ENCODE results near the gene LCA5L. TPM values are rescaled to one million over a fixed set of nuclear protein-coding genes. Genes with fewer than 3 reads are reported as not detected.

The LCA5L gene
- total RNA-seq: not detected
- polyA plus RNA-seq: not detected

DNA sequence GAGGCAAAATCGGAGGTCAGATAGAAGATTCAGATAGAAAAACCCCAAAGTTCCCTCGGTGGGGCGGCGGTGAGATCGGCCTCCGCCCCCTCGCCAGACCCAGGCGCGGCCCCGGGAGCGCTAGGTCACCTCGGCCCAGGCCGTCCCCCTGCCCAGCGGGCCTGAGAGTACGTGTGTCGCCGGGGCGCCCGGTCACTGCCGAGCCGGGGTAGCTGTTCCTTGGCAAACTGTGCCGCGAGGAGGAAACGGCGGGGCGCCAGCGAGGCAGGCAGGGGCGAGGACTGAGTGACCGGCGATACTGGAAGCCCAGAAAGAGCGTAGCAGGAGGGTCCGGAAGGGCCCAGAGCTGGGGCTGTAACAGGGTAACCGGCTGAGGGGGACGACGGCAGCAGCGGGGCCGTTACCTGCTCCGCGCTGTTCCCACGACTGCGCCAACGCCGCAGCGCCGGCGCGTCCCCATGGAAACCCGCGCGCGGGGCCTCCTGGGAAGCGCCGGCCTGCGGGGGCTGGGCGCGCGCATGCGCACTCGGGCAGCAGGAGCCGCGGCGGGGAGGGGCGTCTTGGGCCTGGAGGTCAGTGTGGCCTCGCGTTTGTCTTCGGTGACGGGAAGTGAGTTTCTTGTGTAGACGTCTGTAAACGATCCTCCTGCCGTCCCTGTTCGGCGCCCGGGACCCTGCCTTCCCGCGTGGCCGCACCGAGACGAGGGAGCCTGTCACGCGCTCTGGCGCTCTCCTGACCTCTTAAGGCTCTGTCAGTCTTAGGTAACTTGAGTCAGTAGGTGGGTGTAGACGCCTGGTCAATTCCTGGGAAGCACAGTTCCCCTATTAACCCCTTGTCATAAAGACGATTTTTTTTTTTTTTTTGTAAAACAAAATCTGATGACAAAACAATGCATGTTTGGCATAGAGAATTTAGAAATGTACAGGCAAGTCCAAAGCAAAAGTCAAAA lies at the start of gene LCA5L:
Gene LCA5L, minus strand, starts transcription at position 458 of the 949 bp plus-strand sequence. CDS start 17,285 bp downstream, outside the sequence.
- peaks cover 4 to 16% (median 12%) of the 10 kb centered on the region in 4 donors for H3K4me1 Mint-ChIP-seq
- peak; percentile 88 to 90 for ATAC-seq (ENCODE audit: low read depth in 2 of 2)
- no peaks in the 10 kb centered on the region for H3K36me3 Mint-ChIP-seq
- Histone ChIP-seq H3K9me3 (ENCODE audit: control insufficient read depth in 2 of 2, low read length in 2 of 2) (no peaks in the 10 kb centered on the region), H3K27me3 (ENCODE audit: control insufficient read depth, insufficient read depth, low read length) (peaks cover 8% of the 10 kb centered on the region), H3K27ac (ENCODE audit: insufficient read depth, low read length, poor library complexity, severe bottlenecking) (peak within 1 kb of the TSS; percentile 65), H3K36me3 (ENCODE audit: control insufficient read depth, insufficient read depth, low read length) (no peaks in the 10 kb centered on the region), H3K4me1 (ENCODE audit: control insufficient read depth, insufficient read depth, low read length, poor library complexity, severe bottlenecking) (peaks cover 9% of the 10 kb centered on the region), H3K4me3 (ENCODE audit: low read depth, low read length) (peak within 1 kb of the TSS; percentile 73)
- peaks cover 50% of the 10 kb centered on the region for H3K27me3 Mint-ChIP-seq
- peak; percentile 87 to 92 (median 87) for DNase-seq
- H3K27ac Mint-ChIP-seq: peak within 1 kb of the TSS; percentile 86 to 94 (median 90)
- H3K4me3 Mint-ChIP-seq: peak within 1 kb of the TSS; percentile 93 to 98 (median 95)
- H3K9me3 Mint-ChIP-seq: no peaks in the 10 kb centered on the region

- Mint-ChIP-seq H3K4me3 (no peak overlapping the region), H3K9me3 (peaks cover 0 to 8% (median 3%) of the 10 kb centered on the region in 7 donors), H3K27ac (no peak overlapping the region), H3K4me1 (no peaks in the 10 kb centered on the region), H3K36me3 (no peaks in the 10 kb centered on the region), H3K27me3 (no peaks in the 10 kb centered on the region)
- ATAC-seq (ENCODE audit: low read depth in 2 of 2) (no peak), DNase-seq (no peak)
- H3K4me1 ChIP-seq (ENCODE audit: control insufficient read depth, insufficient read depth, low read length, poor library complexity, severe bottlenecking): no peaks in the 10 kb centered on the region
- H3K9me3 ChIP-seq (ENCODE audit: control insufficient read depth in 2 of 2, low read length in 2 of 2): no peaks in the 10 kb centered on the region
- H3K36me3 ChIP-seq (ENCODE audit: control insufficient read depth, insufficient read depth, low read length): no peaks in the 10 kb centered on the region
- no peaks in the 10 kb centered on the region for H3K27me3 ChIP-seq (ENCODE audit: control insufficient read depth, insufficient read depth, low read length)
- H3K4me3 ChIP-seq (ENCODE audit: low read depth, low read length): no peak overlapping the region
- H3K27ac ChIP-seq (ENCODE audit: insufficient read depth, low read length, poor library complexity, severe bottlenecking): no peak overlapping the region
Observed at GRCh38 chr21:39489380-39489924, 43.9 kb upstream of the LCA5L start.

DNA sequence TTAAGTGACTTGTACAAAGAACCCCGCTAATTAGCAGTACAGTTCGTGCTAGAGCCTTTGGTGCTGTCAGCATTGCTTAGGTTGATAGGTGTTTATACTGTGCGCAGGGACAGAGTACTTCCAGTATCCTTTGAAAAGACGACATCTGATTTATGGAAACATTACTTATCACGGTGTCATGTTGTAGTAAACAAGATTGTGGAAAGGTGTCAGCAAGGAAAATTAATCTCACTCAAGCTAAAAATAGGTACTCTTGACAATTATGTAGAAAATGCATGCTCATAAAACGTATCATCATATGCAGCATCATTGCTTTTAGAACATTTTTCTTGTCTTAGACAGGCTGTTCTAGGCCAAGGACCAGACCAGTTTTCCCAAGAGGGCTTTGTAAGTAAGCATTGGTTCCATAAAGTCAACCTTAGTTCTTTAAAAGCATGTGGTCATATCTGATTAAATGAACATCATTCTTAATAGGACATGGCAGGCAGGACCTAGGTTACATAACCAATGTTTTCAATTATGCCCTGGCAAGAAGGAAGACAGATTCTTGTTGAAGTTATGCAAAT lies 39.2 kb upstream of the LCA5L start:
- ATAC-seq (ENCODE audit: low read depth in 2 of 2) (no peak), DNase-seq (no peak)
- Histone ChIP-seq H3K36me3 (ENCODE audit: control insufficient read depth, insufficient read depth, low read length) (no peaks in the 10 kb centered on the region), H3K27ac (ENCODE audit: insufficient read depth, low read length, poor library complexity, severe bottlenecking) (no peak overlapping the region), H3K9me3 (ENCODE audit: control insufficient read depth in 2 of 2, low read length in 2 of 2) (no peaks in the 10 kb centered on the region), H3K4me3 (ENCODE audit: low read depth, low read length) (no peak overlapping the region), H3K4me1 (ENCODE audit: control insufficient read depth, insufficient read depth, low read length, poor library complexity, severe bottlenecking) (no peaks in the 10 kb centered on the region), H3K27me3 (ENCODE audit: control insufficient read depth, insufficient read depth, low read length) (peaks cover 3% of the 10 kb centered on the region)
- H3K4me3 Mint-ChIP-seq: no peak overlapping the region
- no peaks in the 10 kb centered on the region for H3K9me3 Mint-ChIP-seq
- no peak overlapping the region for H3K27ac Mint-ChIP-seq
- H3K4me1 Mint-ChIP-seq: no peaks in the 10 kb centered on the region
- peaks cover 5% of the 10 kb centered on the region for H3K27me3 Mint-ChIP-seq
- no peaks in the 10 kb centered on the region for H3K36me3 Mint-ChIP-seq

DNA sequence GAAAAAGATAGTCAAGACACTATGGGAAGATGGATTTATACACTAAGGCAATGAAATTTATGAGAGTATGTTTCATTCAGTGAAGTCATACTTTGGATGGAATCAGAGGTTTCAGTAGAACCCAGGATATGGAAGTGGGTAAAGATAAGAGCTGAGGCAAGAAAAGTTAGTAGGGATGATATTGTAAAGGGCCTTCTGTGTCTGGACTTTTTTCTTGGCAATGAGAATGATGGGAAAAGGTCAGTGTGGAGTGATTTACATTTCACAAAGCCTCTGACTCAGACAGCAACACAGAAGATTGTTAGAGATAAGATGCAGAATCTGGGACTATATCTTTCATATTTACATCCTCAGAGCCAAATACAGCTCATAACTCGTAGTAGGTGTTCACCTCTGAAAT lies 38.3 kb upstream of the LCA5L start:
- Histone ChIP-seq H3K36me3 (ENCODE audit: control insufficient read depth, insufficient read depth, low read length) (no peaks in the 10 kb centered on the region), H3K4me3 (ENCODE audit: low read depth, low read length) (no peak overlapping the region), H3K27me3 (ENCODE audit: control insufficient read depth, insufficient read depth, low read length) (peaks cover 3% of the 10 kb centered on the region), H3K9me3 (ENCODE audit: control insufficient read depth in 2 of 2, low read length in 2 of 2) (no peaks in the 10 kb centered on the region), H3K4me1 (ENCODE audit: control insufficient read depth, insufficient read depth, low read length, poor library complexity, severe bottlenecking) (no peaks in the 10 kb centered on the region), H3K27ac (ENCODE audit: insufficient read depth, low read length, poor library complexity, severe bottlenecking) (no peak overlapping the region)
- Mint-ChIP-seq H3K4me3 (no peak overlapping the region), H3K9me3 (no peaks in the 10 kb centered on the region), H3K27ac (no peak overlapping the region), H3K36me3 (no peaks in the 10 kb centered on the region), H3K27me3 (peaks cover 5% of the 10 kb centered on the region), H3K4me1 (no peaks in the 10 kb centered on the region)
- DNase-seq (no peak), ATAC-seq (ENCODE audit: low read depth in 2 of 2) (no peak)

GRCh38 chr21:39481886-39482285 lies 36.3 kb upstream of the LCA5L start:
- no peak overlapping the region for H3K27ac Mint-ChIP-seq

GRCh38 chr21:39480271-39480670 lies 34.7 kb upstream of the LCA5L start:
- peaks cover 10% of the 10 kb centered on the region for H3K27me3 Mint-ChIP-seq
- peaks cover 3% of the 10 kb centered on the region for H3K27me3 ChIP-seq (ENCODE audit: control insufficient read depth, insufficient read depth, low read length)
- no peaks in the 10 kb centered on the region for H3K36me3 Mint-ChIP-seq
- no peaks in the 10 kb centered on the region for H3K36me3 ChIP-seq (ENCODE audit: control insufficient read depth, insufficient read depth, low read length)
- no peak overlapping the region for H3K27ac Mint-ChIP-seq
- DNase-seq (no peak), ATAC-seq (ENCODE audit: low read depth in 2 of 2) (no peak)
- no peaks in the 10 kb centered on the region for H3K4me1 Mint-ChIP-seq
- H3K9me3 ChIP-seq (ENCODE audit: control insufficient read depth in 2 of 2, low read length in 2 of 2): no peaks in the 10 kb centered on the region
- H3K4me3 ChIP-seq (ENCODE audit: low read depth, low read length): no peak overlapping the region
- no peak overlapping the region for H3K4me3 Mint-ChIP-seq
- H3K27ac ChIP-seq (ENCODE audit: insufficient read depth, low read length, poor library complexity, severe bottlenecking): no peak overlapping the region
- no peaks in the 10 kb centered on the region for H3K4me1 ChIP-seq (ENCODE audit: control insufficient read depth, insufficient read depth, low read length, poor library complexity, severe bottlenecking)
- peaks cover 0 to 4% (median 0%) of the 10 kb centered on the region in 7 donors for H3K9me3 Mint-ChIP-seq

More at GRCh38 chr21:39481886-39482285, 36.3 kb upstream of the LCA5L start:
- no peaks in the 10 kb centered on the region for H3K9me3 Mint-ChIP-seq
- no peaks in the 10 kb centered on the region for H3K36me3 Mint-ChIP-seq
- DNase-seq: no peak
- no peak overlapping the region for H3K4me3 Mint-ChIP-seq
- no peak overlapping the region for H3K4me3 ChIP-seq (ENCODE audit: low read depth, low read length)
- no peaks in the 10 kb centered on the region for H3K4me1 Mint-ChIP-seq
- H3K27me3 ChIP-seq (ENCODE audit: control insufficient read depth, insufficient read depth, low read length): peaks cover 3% of the 10 kb centered on the region
- no peak for ATAC-seq (ENCODE audit: low read depth in 2 of 2)
- H3K4me1 ChIP-seq (ENCODE audit: control insufficient read depth, insufficient read depth, low read length, poor library complexity, severe bottlenecking): no peaks in the 10 kb centered on the region
- peaks cover 10% of the 10 kb centered on the region for H3K27me3 Mint-ChIP-seq
- H3K9me3 ChIP-seq (ENCODE audit: control insufficient read depth in 2 of 2, low read length in 2 of 2): no peaks in the 10 kb centered on the region
- no peak overlapping the region for H3K27ac ChIP-seq (ENCODE audit: insufficient read depth, low read length, poor library complexity, severe bottlenecking)
- H3K36me3 ChIP-seq (ENCODE audit: control insufficient read depth, insufficient read depth, low read length): no peaks in the 10 kb centered on the region

DNA sequence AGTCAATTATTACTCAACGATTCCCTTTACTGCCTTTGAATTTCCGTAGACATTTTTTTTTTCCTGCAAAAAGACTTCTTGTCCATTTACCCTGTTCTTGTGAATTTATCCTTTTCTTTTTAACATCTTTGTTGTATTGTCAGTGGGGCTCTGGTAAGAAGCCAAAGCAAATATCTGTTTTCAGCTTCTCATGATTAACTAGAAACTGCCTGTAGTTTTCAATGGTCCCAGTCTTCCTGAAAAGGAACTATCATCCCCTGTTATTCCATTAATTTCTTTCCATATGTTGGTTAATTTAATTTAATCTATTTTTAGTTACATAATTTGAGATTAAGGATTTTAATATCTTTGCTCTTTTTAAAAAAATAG lies 34.2 kb upstream of the LCA5L start:
- Histone ChIP-seq H3K4me1 (ENCODE audit: control insufficient read depth, insufficient read depth, low read length, poor library complexity, severe bottlenecking) (no peaks in the 10 kb centered on the region), H3K9me3 (ENCODE audit: control insufficient read depth in 2 of 2, low read length in 2 of 2) (no peaks in the 10 kb centered on the region), H3K36me3 (ENCODE audit: control insufficient read depth, insufficient read depth, low read length) (no peaks in the 10 kb centered on the region), H3K4me3 (ENCODE audit: low read depth, low read length) (no peak overlapping the region), H3K27me3 (ENCODE audit: control insufficient read depth, insufficient read depth, low read length) (peaks cover 3% of the 10 kb centered on the region), H3K27ac (ENCODE audit: insufficient read depth, low read length, poor library complexity, severe bottlenecking) (no peak overlapping the region)
- no peak for ATAC-seq (ENCODE audit: low read depth in 2 of 2)
- no peak overlapping the region for H3K27ac Mint-ChIP-seq
- H3K36me3 Mint-ChIP-seq: no peaks in the 10 kb centered on the region
- peaks cover 0 to 4% (median 0%) of the 10 kb centered on the region in 7 donors for H3K9me3 Mint-ChIP-seq
- H3K4me3 Mint-ChIP-seq: no peak overlapping the region
- H3K27me3 Mint-ChIP-seq: peaks cover 10% of the 10 kb centered on the region
- no peak for DNase-seq
- H3K4me1 Mint-ChIP-seq: no peaks in the 10 kb centered on the region

Data from CD4-positive, CD25-positive, alpha-beta regulatory T cell (primary cell).